CD4-positive, alpha-beta T cell treated with Interleukin-2 at 100 ng/mL for 4 hours (primary cell): ENCODE data around the gene AGBL1.
"Not testable (repeated sequence)": the region's sequence is repeated elsewhere in the genome, so short reads cannot be mapped to it uniquely, and the experiment has no call there.

Experiments
- DNase-seq: peaks from one replicate; pipeline ENCODE4 v3.0.0-alpha.2; 2020; ENCODE audit warnings: low spot score

AGBL1 gene

GRCh38 chr15:86872782-86873181 lies 793.1 kb downstream of the AGBL1 start:
- DNase-seq: no peak

- DNase-seq: no peak
These were observed 795.4 kb downstream of the AGBL1 start for GRCh38 chr15:86875067-86875466.

- DNase-seq: no peak
These were observed 796.8 kb downstream of the AGBL1 start for GRCh38 chr15:86876387-86876944.

- DNase-seq: no peak
These were observed 797.5 kb downstream of the AGBL1 start for GRCh38 chr15:86877171-86877631.

- DNase-seq: not testable (repeated sequence)
These were observed 799.2 kb downstream of the AGBL1 start for GRCh38 chr15:86878844-86879243.

GRCh38 chr15:86879250-86880229 lies 799.9 kb downstream of the AGBL1 start:
- DNase-seq: no peak

GRCh38 chr15:86885616-86886015 lies 805.9 kb downstream of the AGBL1 start:
- DNase-seq: no peak

- DNase-seq: no peak
These were observed 813.2 kb downstream of the AGBL1 start for GRCh38 chr15:86892774-86893449.

GRCh38 chr15:86894269-86894668 lies 814.6 kb downstream of the AGBL1 start:
- no peak for DNase-seq

GRCh38 chr15:86903642-86904421 lies 824.2 kb downstream of the AGBL1 start:
- no peak for DNase-seq

GRCh38 chr15:86905625-86906256 lies 826.1 kb downstream of the AGBL1 start:
- no peak for DNase-seq

GRCh38 chr15:86906376-86906775 lies 826.7 kb downstream of the AGBL1 start:
- DNase-seq: no peak

GRCh38 chr15:86911022-86911421 lies 831.4 kb downstream of the AGBL1 start:
- DNase-seq: no peak

GRCh38 chr15:86912661-86913060 lies 833.0 kb downstream of the AGBL1 start:
- DNase-seq: no peak

- no peak for DNase-seq
These were observed 836.2 kb downstream of the AGBL1 start for GRCh38 chr15:86915811-86916331.

- no peak for DNase-seq
These were observed 837.1 kb downstream of the AGBL1 start for GRCh38 chr15:86916671-86917360.

- no peak for DNase-seq
These were observed 837.6 kb downstream of the AGBL1 start for GRCh38 chr15:86917361-86917671.

GRCh38 chr15:86919581-86919980 lies 839.9 kb downstream of the AGBL1 start:
- no peak for DNase-seq

GRCh38 chr15:86929461-86929860 lies 849.8 kb downstream of the AGBL1 start:
- DNase-seq: no peak

- no peak for DNase-seq
These were observed 852.8 kb downstream of the AGBL1 start for GRCh38 chr15:86932456-86932855.

GRCh38 chr15:86935841-86936240 lies 856.2 kb downstream of the AGBL1 start:
- DNase-seq: no peak
